22Rv1 (cell line): ENCODE data around the gene SYNE1.

Experiments
- H3K27ac ChIP-seq: fragments of 450-650 bp; 2 replicates; pipeline ENCODE4 v1.5.1; 2017
- CTCF ChIP-seq: fragments of 450-650 bp; IDR thresholded peaks from 2 replicates; pipeline ENCODE4 v1.5.1; 2017; ENCODE audit warnings: mild to moderate bottlenecking
- ZFX ChIP-seq: fragments of 450-650 bp; IDR thresholded peaks from 2 replicates; pipeline ENCODE4 v1.6.1; 2017; ENCODE audit warnings: antibody characterized with exemption, borderline replicate concordance

The SYNE1 gene

DNA sequence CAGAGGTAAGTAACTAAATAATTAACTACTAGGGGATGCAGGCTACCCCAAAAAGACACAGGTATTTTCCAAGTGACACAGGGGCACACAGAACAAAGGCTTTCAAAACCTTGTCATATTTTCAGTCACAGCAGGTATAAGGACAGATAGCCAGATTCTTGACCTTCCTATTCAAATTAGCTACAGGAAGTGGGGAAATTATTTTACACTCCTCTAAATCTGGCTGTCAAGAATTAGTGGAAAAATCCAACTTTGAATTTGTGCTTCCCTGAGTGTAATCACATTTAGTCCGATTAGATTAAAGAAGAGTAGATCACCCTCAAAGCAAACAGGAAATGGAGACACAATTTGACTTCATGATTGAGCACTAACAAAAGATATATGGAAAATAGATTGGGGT lies 60.6 kb downstream of the SYNE1 start:
- no peak for TF ChIP-seq ZFX
- no peak for TF ChIP-seq CTCF
- no peak overlapping the region for H3K27ac ChIP-seq

GRCh38 chr6:152575621-152576150 lies 61.5 kb downstream of the SYNE1 start:
- TF ChIP-seq ZFX (no peak), CTCF (no peak)
- no peak overlapping the region for H3K27ac ChIP-seq

- no peak overlapping the region for H3K27ac ChIP-seq
- no peak for TF ChIP-seq CTCF
- TF ChIP-seq ZFX: no peak
Measured at GRCh38 chr6:152575161-152575560, 62.0 kb downstream of the SYNE1 start.

DNA sequence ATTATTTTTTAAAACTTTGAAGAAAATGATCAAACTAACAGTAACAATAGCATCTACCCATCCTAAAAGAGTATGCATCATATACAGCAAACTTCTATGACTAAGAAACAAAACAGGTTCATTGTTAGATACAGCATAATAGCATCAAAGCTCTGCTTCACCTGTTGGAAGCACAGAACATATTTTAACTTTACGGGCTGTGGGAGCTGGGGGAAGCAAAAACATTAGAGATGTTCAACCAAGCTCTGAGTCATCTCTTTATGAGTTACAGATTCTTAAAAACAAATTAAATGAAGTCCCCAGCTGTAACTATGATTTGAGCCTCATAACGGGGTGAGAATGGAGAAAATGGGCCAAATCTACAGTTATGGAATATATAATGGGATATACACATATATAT lies 63.4 kb downstream of the SYNE1 start:
- H3K27ac ChIP-seq: no peak overlapping the region
- TF ChIP-seq ZFX: no peak
- TF ChIP-seq CTCF: no peak

DNA sequence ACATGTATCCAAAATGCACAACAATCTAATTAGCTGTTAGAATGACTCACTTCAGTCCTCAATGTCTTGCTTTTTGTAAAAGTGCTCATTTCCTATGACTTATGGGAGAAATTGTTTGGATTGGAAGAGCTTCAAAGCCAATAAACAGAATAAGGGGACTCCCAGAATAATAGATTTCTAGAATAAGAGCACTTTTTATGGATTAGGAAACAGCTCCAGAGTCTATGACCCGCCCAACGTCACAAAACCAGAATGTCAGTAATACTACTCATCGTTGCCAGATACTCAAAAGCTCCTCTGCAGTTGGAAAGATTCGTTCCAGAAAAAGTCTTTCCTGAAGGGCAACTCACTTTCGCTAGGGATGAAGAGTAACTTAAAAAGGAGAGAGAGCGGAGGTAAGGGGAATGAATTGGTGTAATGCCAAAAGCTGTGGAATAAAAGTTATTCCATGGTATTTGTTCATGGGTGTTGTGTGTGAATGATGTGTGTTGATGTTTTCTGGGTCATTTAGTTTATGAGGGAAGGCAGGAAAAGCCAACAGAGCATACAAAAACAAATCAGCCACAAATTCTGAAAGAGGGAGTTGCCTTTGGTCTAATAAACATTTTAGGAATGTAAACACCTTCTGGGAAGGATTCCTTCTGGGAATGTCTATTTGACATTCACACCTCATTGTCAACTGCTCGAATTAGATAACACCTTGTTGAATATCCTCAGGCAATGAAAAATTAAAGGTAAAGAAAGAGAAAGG lies 64.6 kb downstream of the SYNE1 start:
- no peak for TF ChIP-seq ZFX
- no peak for TF ChIP-seq CTCF
- no peak overlapping the region for H3K27ac ChIP-seq

DNA sequence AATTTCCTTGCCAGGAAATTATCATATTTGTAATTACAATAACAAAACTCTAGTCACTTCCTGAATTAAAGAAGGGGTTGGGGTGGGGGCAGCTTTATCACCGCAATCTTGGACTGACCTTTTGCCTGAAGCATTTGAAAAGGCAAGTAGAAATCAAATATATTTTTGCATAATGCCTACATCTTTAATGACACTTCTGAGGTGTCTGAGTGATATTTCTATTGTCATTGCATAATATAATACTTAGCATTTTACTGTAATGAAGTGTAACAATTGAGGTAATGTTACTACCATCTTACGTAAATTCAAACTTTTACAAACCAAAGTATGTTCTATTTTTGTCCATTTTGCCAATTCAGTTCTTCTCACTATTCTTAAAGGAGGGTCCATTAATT lies 65.2 kb downstream of the SYNE1 start:
- H3K27ac ChIP-seq: no peak overlapping the region
- TF ChIP-seq CTCF: no peak
- no peak for TF ChIP-seq ZFX

DNA sequence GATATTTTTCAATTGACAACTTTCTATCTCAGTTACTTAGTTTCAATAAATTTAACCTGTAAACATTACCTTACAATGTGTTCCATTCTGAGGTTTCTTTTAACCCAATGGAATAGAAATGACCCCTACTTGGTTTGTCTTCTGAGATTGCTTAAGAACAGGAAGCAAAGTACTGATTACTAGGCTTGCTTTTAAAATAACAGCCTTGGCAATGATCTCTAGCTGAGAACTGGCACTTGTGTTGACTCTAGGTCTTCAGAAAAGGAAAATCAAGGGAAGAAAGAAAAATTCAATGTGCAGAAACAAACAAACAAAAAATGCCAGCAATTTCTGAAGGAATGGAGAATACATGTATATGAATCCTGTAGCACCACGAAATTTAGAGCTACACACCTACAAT lies 66.1 kb downstream of the SYNE1 start:
- H3K27ac ChIP-seq: no peak overlapping the region
- TF ChIP-seq ZFX: no peak
- TF ChIP-seq CTCF: no peak
